K562 (cell line): ENCODE results near the gene ATIC. TPM values are rescaled to one million over a fixed set of nuclear protein-coding genes. Genes with fewer than 3 reads are reported as not detected.

ENCODE experiments used
- ATAC-seq: fragments of 200-7000 bp; cut with Tn5 transposase; 3 replicates; pipeline ENCODE4 v1.9.1; 2020; ENCODE audit warnings: moderate library complexity
- BruUV-seq: library from RNA; stranded (reverse); fragments of 400-500 nt; replicated peaks from 2 replicates; lab custom pipeline; 2021; lab: Mats Ljungman, UMichigan
- CTCF ChIA-PET: fragments of 300-600 bp; formaldehyde crosslinking; extraction: SDS; loops from one replicate; lab custom pipeline; 2021; ENCODE audit warnings: low intra/inter-chr PET ratio; lab: Yijun Ruan, JAX
- POLR2A ChIA-PET: fragments of 300-600, 350-650 bp; sonication (Branson Sonifier 250); formaldehyde crosslinking; extraction: SDS; loops from one replicate; lab custom pipeline; 2021; ENCODE audit warnings: antibody characterized with exemption, inconsistent platforms; lab: Yijun Ruan, JAX
- DNase-seq, 4 experiments: peaks; one replicate each; pipeline versions ENCODE4 v3.0.0 to v3.0.0-alpha.2; 2011 to 2018; ENCODE audit warnings: low spot score in 3 of 4, mixed read lengths in 3 of 4; ENCODE audit errors: extremely low read depth in 1 of 4
- FAIRE-seq: peaks from 2 replicates; lab custom pipeline; 2011; peaks lifted over from hg19 to GRCh38; lab: Jason Lieb, UNC
- H2AFZ ChIP-seq: 2 replicates; pipeline ENCODE4 v1.6.0; 2011; ENCODE audit warnings: low read depth, low read length, control low read depth, inconsistent platforms
- H3K27ac ChIP-seq: fragments of 200-600 bp; 3 replicates; pipeline ENCODE4 v1.8.0; 2011; ENCODE audit warnings: low read depth, mild to moderate bottlenecking, control low read depth, inconsistent platforms, low read length, moderate library complexity, mixed read lengths; ENCODE audit errors: extremely low read depth
- H3K27me3 ChIP-seq, 2 experiments: fragments of 300-600 bp in 1 of 2; 2 replicates in 1 of 2; 3 replicates in 1 of 2; pipeline versions ENCODE4 v1.6.0 to v1.8.0; 2011; ENCODE audit warnings: inconsistent platforms in 2 of 2, low read length in 2 of 2, mild to moderate bottlenecking in 1 of 2, mixed read lengths in 1 of 2, moderate library complexity in 1 of 2; ENCODE audit not compliant: control insufficient read depth in 2 of 2, insufficient read depth in 2 of 2
- H3K36me3 ChIP-seq: fragments of 300-600 bp; 3 replicates; pipeline ENCODE4 v1.8.0; 2011; ENCODE audit warnings: mild to moderate bottlenecking, low read length, inconsistent platforms; ENCODE audit not compliant: control insufficient read depth, insufficient read depth
- H3K4me1 ChIP-seq, 2 experiments: fragments of 200-600 bp in 1 of 2; replicated peaks in 1 of 2; 2 replicates in 1 of 2; 3 replicates in 1 of 2; pipeline versions ENCODE4 v1.5.1 to v1.8.0; 2011; ENCODE audit warnings: inconsistent platforms in 2 of 2, low read length in 2 of 2, mild to moderate bottlenecking in 1 of 2, mixed read lengths in 1 of 2, moderate library complexity in 1 of 2; ENCODE audit not compliant: control insufficient read depth in 2 of 2, insufficient read depth in 2 of 2
- H3K4me2 ChIP-seq: 2 replicates; pipeline ENCODE4 v1.6.1; 2011; ENCODE audit warnings: low read length, control low read depth, inconsistent platforms, mixed read lengths; ENCODE audit not compliant: insufficient read depth
- H3K4me3 ChIP-seq: fragments of 200-600 bp; sonication (generic), shearing (Covaris generic); 2 replicates; pipeline ENCODE4 v1.5.1; 2016; ENCODE audit warnings: control low read depth, inconsistent platforms
- H3K79me2 ChIP-seq: fragments of 200-600 bp; 3 replicates; pipeline ENCODE4 v1.8.0; 2011; ENCODE audit warnings: low read length, inconsistent platforms; ENCODE audit not compliant: control insufficient read depth, insufficient read depth
- H3K9ac ChIP-seq, 2 experiments: 2 replicates each; pipeline versions ENCODE4 v1.6.0 to v1.6.1; 2011; ENCODE audit warnings: low read depth in 2 of 2, low read length in 2 of 2, control low read depth in 1 of 2, inconsistent platforms in 1 of 2, mild to moderate bottlenecking in 1 of 2, mixed read lengths in 1 of 2; ENCODE audit not compliant: insufficient read depth in 1 of 2
- H3K9me1 ChIP-seq: one replicate; pipeline ENCODE4 v1.6.0; 2011; ENCODE audit warnings: inconsistent platforms, mild to moderate bottlenecking, low read length, moderate library complexity; ENCODE audit not compliant: control insufficient read depth, insufficient read depth
- H3K9me3 ChIP-seq: replicated peaks from 2 replicates; pipeline ENCODE4 v1.5.1; 2011; ENCODE audit warnings: low read depth, low read length, inconsistent platforms; ENCODE audit not compliant: control insufficient read depth, insufficient read depth
- H4K20me1 ChIP-seq: replicated peaks from 2 replicates; pipeline ENCODE4 v1.6.1; 2011; ENCODE audit warnings: low read length, inconsistent platforms, mixed read lengths; ENCODE audit not compliant: control insufficient read depth, insufficient read depth
- CBFA2T3 ChIP-seq: fragments of 450-650 bp; IDR thresholded peaks from 2 replicates; pipeline ENCODE4 v1.6.1; 2017
- HINFP ChIP-seq: fragments of 450-650 bp; conservative IDR thresholded peaks from 2 replicates; pipeline ENCODE4 v1.6.1; 2016; ENCODE audit warnings: missing genetic modification characterization, low read depth, mild to moderate bottlenecking, control low read depth, missing compliant biosample characterization
- KDM1A ChIP-seq, 2 experiments: fragments of 450-650 bp; IDR thresholded peaks; 2 replicates each; pipeline ENCODE4 v1.6.1; 2016; ENCODE audit warnings: mild to moderate bottlenecking in 2 of 2
- MITF ChIP-seq: IDR thresholded peaks from 2 replicates; pipeline ENCODE4 v1.6.1; 2014; ENCODE audit warnings: antibody characterized with exemption
- STAG1 ChIP-seq: sonication (generic); formaldehyde crosslinking; IDR thresholded peaks from 2 replicates; pipeline ENCODE4 v1.5.0; 2020; ENCODE audit warnings: missing genetic modification reagents, borderline replicate concordance
- SUPT5H ChIP-seq: fragments of 450-650 bp; IDR thresholded peaks from 2 replicates; pipeline ENCODE4 v1.6.1; 2016
- WGBS: fragments of 100-300 bp; shearing (Covaris generic); methylation state at CpG from one replicate; pipeline ENCODE4 v1.1.6; 2016; ENCODE audit warnings: low coverage, mixed read lengths; ENCODE audit not compliant: insufficient coverage; ENCODE audit errors: missing lambda C conversion rate; 5-methylcytosine and 5-hydroxymethylcytosine counted together
- in situ Hi-C: fragments of 300-500 bp; cut with MboI; formaldehyde crosslinking; loops from 4 replicates; pipeline ENCODE4 v1.15.0; 2018; ENCODE audit warnings: inconsistent platforms, mixed read lengths
- intact Hi-C: fragments of 100-400 bp; cut with micrococcal nuclease; formaldehyde crosslinking; loops from 2 replicates; pipeline ENCODE4 v1.14.2; 2022
- polyA plus RNA-seq, 8 experiments: library from polyadenylated mRNA; depleted of rRNA in 4 of 8; stranded (reverse) in 5 of 8; unstranded in 3 of 8; fragments of >200 nt; fragmentation: Nextera tagmentation in 2 of 8; fragmentation: Illumina TruSeq in 1 of 8; extraction: Ambion mirVana in 2 of 8; extraction: Trizol in 1 of 8; gene quantifications; 2 replicates each; pipeline versions ENCODE4 v1.2.1 to v1.2.3, GENCODE V29; 2011 to 2014; ENCODE audit warnings: inconsistent platforms in 1 of 8, missing spikeins in 1 of 8
- total RNA-seq, 7 experiments: library from RNA; depleted of rRNA in 6 of 7; stranded (reverse); fragments of >200 nt in 6 of 7; fragmentation: Illumina TruSeq in 2 of 7; extraction: Trizol in 2 of 7; gene quantifications; 2 replicates each; pipeline versions ENCODE4 v1.2.1 to v1.2.3, GENCODE V29; 2011 to 2021; ENCODE audit warnings: low replicate concordance in 1 of 7

Gene ATIC
- total and polyA plus RNA-seq, 9 of the 15 experiments (the other 6 are each of a cell fraction or from before 2014, with no cell fraction given) = 45.6 to 480 (median 212) TPM

- H3K9me1 ChIP-seq = no peaks in the 10 kb centered on the region
- ChIA-PET POLR2A (interaction anchor here (1.1 kb wide), 2 partner anchors 9 to 33 kb away, joined by 4 to 8 read pairs; partner anchors contain the start of gene ATIC), CTCF (no interaction called here)
- no peak overlapping the region for H2AFZ ChIP-seq
- H3K27me3 ChIP-seq = no peaks in the 10 kb centered on the region
- no peaks in the 10 kb centered on the region for H4K20me1 ChIP-seq
- H3K9ac ChIP-seq = no peak overlapping the region
- H3K4me3 ChIP-seq = no peak overlapping the region
- H3K27ac ChIP-seq = no peak overlapping the region
- H3K9me3 ChIP-seq = no peaks in the 10 kb centered on the region
- peaks cover 87% of the 10 kb centered on the region for H3K36me3 ChIP-seq
- TF ChIP-seq MITF (no peak), KDM1A (IDR thresholded peaks at IDR 0.05) (0 out of 4 replicates have a peak, but pooled peaks of 1 of the 2 experiments have one; percentile 37), CBFA2T3 (peak; percentile 47), HINFP (no peak), SUPT5H (peak; percentile 38; the same call in 1 of the 2 replicates), STAG1 (CRISPR knock-in tag) (no peak)
- DNase-seq (peak in 1 of 4 experiments; percentile 27), FAIRE-seq (no peak), ATAC-seq (peak; percentile 54)
- in situ Hi-C loops (no loop called here), intact Hi-C loops (loop anchor here (5.0 kb wide), 1 partner anchor 33 kb away; no protein-coding TSS in a partner anchor)
- 21% methylated on average over 2 of the region's 7 CpGs for WGBS
- H3K4me2 ChIP-seq = no peak overlapping the region
- BruUV-seq = no TSS peak
- H3K79me2 ChIP-seq = peaks cover 81% of the 10 kb centered on the region
- H3K4me1 ChIP-seq = no peaks in the 10 kb centered on the region; a peak in 1 of 5 replicates
Measured at GRCh38 chr2:215320679-215321078, 8.8 kb downstream of the ATIC start.
